Activated CD4-positive, alpha-beta T cell treated with anti-CD3 and anti-CD28 coated beads, Interleukin-2, Interleukin-6, amounts not matched to agents 100 ng/mL and 50 ng/mL, durations not matched to agents 16 hours and 8 hours (primary cell): ENCODE measurements around the gene CAMTA1.

Source experiments
- DNase-seq: peaks from one replicate; pipeline ENCODE4 v3.0.0-alpha.2; 2020

The CAMTA1 gene

GRCh38 chr1:7574121-7575040, 789.1 kb downstream of the CAMTA1 start:
- DNase-seq: no peak

DNA sequence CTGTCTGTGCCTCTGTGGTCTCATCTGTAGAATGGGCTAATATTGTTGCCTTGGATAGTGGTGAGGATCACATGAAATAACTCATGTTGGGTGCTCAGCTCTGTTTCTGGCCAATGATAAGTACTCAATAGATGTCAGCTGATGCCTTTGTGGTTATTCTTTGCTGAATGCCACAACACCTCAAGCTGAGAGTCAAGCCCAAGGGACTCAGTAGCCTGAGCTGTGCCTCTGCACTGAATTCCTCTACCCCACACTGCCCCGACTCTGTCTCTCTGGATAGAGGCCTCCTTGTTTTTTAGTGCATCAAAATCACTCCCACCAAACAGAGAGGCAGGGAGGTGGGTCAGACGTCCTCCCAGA, 789.8 kb downstream of the CAMTA1 start:
- DNase-seq: no peak

DNA sequence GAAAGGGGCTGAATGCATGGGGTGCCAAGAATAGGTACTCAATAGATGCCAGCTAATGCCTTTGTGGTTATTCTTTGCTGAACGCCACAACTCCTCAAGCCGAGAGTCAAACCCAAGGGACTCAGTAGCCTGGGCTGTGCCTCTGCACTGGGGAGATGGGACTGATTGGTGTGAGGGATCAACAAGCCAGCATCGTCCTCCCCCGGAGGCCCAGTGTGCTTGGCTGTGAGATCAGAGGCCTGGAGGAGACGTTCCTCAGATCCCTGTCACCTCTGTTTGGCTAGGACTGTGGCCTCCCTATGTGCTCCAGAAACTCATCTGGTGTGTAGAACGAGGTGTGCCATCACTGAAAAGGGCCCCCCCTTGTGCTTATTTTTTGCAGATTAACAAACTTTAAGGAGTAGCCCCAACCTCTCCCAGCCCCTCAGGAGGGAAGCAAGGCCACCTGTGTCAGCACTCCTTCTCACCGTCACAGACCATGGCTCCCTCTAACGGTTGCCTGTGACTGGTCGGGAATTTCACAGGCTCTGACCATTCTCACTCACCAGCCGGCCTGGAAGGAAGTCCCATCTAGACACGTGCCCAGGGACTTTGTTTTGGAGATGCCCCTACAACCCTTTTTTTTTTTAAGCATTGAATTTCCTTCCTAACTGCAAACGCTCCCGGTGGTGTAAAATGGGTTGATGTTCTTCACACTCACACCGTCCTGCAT, 791.8 kb downstream of the CAMTA1 start:
- no peak for DNase-seq

DNA sequence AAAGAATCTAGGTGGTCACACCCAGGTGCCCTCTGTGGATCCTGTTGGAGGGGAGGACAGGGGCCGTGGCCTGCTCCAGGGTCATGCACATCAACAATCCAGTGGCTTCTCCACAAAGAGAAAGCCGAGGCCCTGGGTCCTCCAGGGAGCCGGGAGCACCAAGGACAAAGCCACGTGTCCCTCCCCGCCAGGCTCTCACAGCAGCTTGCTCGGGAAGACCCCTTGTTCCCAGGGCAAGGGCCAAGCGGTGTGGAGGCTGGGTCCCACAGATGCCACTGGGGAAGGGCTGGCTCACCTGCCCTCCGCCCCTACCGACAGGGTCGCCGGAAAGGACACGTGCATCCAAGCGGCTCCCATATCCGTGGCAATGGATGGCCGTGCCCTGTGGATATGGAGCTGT, 793.0 kb downstream of the CAMTA1 start:
- no peak for DNase-seq

DNA sequence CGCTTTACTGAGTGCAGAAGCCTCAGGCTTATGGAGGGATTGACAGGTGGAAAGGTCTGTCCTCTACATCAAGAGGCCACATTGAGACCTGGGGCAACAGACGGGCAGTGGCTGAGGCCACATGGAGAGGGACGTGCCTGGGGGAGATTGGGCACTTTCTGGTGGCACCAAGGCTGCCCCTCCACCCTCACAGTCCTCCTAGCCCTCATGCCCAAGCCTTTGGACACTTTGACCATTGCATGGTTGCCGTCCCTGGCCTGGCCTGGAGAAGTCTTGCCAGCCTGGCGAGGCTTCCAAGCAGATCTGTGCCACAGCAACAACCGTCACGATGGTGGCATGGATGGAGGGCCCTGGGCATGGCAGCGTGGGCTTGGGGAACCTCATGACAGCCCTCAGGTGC, 793.8 kb downstream of the CAMTA1 start:
- DNase-seq: no peak

DNA sequence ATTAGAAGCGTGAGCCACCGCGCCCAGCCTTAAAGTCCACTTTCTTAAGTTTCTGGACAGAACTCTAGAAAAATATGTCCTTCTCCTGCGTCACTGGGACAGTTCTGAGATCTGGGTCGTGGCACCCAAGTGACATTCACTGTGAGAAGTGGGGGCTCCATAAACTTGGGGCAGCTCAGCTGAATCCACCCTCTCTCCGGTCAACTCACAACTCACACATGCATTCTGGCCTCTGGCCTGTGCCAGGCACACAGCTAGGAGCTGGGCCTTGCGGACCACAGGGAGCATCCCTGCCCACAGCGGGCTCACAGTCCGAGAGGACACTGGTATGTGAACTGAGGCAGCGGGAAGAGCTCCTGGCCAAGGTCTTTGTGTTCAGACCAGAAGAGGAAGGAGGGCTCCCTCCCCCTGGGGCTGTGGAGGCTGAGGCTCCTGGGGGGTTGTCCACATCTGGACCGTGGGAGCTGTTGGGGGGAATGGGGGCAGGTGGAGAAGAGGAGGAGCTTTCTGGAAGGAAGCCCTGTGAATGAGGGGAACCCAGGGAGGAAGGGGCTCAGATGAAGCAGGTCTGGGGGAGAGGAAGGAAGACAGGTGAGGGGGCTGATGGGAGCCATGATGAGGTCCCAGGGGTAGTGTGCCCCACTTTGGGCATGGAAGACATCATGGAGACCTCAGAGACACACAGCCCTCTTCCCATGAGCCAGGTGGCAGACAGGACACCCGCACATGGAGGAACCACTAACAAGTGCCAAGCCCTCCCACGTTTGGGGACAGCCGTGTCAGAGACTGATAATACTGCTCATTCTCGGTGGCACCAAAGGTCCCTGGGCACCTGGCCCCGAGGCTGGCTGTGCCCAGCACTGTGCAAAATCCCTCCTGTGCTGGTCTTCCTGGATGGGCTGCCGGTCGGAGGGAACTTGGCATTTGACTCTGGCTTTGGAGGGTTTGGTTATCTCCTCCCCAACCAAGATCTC, 794.9 kb downstream of the CAMTA1 start:
- no peak for DNase-seq

DNA sequence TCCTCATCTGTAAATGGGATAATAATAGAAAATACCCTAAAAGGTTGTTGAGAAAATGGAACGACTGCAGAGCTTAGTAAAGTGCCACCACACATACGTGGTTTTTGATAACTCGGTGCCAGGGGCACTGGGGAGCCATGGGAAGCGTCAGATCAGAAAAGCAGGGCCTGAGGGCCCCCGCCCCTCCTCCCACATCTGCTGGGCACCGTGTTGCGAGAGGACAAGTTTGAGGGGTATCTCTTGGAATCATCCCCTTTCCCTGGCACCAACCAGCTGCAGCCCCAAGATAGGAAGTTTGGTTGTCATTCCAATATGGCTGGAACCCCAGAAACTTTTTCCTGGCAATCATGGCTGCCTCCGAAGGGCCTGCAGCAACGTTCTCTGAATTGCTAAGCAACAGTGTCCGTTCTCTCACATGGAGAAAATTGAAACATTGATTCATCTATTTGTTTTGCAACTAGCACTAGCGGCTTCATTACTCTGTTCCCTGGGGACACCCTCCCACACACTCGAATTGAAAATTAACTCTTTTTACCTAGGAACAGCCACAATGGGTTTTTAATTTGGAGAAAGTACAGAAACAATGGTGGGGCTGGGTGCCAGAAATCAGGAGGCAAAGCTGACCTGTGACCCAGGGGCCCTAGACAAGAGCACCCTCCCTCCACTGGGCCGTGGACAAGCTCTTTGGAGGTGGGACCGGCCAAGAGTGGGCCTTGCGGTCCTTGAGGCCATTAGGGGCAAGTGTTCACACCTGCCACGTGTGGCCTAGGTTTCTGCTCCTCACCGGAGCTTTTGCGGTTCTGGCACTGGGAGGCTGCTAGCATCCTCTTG, 795.9 kb downstream of the CAMTA1 start:
- no peak for DNase-seq

DNA sequence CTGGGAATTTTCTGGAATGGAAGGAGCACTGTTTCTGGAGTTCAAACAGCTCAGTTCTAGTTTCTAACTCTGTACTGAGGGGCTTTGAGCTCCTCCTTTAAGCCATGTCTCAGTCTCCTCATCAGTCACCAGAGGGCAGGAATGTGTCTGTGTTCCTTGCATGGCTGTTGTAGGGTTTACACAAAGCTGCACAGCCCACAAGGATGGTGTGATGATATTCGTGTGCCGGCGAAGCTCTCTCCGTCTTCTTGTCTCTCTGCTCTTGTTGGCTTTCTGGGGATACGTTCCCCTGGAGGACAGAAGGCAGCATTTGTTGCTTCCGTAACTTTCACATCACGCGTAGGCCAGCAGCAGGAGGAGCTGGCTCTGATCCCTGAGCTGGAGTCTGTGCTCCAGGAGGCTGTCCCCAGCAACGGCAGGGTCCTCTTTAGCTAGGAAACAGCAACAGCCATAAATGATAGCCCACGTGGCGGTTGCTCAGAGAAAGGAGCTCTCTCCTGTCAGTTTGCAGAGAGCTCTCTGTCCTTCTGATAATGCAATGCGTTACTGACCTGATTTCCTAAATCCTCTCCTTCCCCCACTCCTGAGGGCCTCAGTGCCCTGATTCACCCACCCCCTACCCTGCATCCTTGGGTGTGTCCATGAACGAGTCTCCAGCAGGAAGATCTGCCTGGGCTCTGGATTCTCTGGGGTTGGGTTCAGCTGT, 796.7 kb downstream of the CAMTA1 start:
- DNase-seq: no peak

GRCh38 chr1:7582460-7582972, 797.3 kb downstream of the CAMTA1 start:
- DNase-seq: peak; percentile 9

DNA sequence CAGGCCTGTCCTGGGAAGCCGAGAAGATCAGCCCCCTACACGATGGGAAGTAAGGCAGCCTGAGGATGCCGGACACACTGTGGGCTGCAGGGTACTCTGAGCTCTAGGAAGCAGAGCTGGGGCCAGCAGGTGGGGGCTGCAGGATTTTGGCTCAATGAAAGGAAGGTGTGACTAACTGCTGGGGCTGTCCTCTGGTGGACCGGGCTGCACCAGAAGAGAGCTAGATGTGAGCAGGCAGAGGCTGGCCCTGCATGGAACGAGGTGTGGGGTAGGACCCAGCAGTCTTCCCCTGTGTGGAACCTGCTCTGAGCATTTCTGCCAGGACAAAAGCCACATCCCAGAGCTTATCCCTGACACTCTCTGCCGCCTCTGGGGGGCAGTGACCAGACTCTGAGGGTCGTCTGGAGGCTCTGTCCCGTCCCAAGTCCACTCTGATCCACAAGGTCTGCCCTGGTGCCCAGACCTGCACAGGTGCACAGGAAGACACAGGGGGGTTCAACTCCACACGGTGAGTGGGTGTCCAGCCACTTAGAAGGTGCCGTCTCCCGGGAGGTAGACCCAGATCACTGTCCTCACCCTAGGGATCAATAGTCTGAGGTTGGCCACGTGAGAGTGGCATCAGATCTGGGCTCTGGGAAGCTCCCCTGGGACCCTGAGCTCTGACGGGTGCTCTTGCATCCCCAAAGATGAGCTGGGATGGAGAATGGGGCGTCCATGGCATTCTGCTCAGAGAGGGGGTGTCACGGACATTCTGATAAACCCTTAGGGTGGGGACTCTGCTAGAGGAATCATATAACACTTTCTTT, 798.2 kb downstream of the CAMTA1 start:
- DNase-seq: no peak

DNA sequence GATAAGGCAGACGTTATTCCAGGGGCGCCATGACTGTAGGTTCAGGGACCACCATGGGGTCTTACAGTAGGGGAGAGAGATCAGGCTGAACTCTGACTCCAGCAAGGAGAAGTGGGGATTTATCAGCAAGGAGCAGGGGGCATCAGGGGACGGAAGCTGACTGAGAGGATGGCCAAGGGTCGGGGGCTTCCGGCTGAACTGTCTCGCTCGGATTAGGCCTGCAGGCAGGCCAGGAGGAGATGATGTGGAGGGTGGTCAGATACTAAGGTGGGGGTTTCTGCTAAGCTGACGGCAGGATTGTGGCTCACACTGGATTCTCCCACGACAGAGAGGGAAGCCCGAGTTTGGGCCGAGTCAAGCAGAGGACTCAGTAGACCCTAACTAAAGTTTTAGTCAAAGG, 798.9 kb downstream of the CAMTA1 start:
- no peak for DNase-seq

DNA sequence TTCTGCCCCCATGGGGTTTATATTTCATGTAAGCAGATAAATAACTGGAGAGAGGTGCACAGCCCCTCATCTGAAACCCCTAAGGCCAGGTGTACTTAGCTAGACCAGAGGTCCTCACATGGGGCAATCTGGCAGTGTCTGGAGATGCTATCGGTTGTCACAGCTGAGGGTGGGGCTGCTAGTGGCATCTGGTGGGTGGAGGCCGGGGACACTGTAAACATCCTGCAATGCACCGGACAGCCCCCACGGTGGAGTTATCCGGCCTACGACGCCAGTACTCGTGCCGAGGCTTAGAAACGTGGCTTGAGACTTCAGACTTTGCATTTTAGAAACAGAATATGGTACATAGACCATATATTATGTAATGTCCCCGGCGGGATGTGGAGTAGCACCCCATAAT, 799.4 kb downstream of the CAMTA1 start:
- DNase-seq: no peak

DNA sequence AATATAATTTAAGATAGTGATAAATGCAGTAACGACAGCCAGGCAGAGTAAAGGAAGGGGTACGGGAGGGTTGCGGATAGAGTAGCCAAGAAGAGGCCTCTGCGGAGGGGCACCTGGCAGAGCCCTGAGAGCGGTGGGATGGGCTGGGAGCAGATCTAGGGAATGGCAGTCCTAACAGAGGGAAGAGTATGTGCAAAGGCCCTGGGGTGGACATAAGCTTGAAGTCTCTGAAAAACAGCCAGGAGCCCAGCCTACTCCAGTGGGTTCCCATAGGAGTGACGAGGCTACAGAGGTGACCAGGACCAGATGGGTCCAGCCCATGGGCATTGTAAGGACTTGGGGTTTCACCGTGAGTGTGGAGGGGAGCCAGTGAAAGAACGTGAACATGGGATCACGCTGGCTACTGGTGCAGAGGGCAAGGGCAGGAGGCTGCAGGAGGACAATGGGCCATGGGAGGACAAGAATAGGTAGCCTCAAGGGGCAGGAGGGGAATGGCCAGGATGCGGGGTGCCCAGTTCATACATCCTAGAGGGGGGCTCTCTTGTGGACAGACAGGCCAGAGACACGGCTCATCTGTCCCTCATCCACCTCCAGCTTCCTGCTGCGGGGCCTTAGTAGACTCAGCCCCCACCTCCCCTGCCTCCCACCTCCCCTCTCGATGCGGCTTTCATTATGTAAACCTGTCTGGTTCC, 800.1 kb downstream of the CAMTA1 start:
- no peak for DNase-seq

GRCh38 chr1:7586031-7586941, 801.0 kb downstream of the CAMTA1 start:
- no peak for DNase-seq

- no peak for DNase-seq
These were observed 802.0 kb downstream of the CAMTA1 start for GRCh38 chr1:7587108-7587772.

DNA sequence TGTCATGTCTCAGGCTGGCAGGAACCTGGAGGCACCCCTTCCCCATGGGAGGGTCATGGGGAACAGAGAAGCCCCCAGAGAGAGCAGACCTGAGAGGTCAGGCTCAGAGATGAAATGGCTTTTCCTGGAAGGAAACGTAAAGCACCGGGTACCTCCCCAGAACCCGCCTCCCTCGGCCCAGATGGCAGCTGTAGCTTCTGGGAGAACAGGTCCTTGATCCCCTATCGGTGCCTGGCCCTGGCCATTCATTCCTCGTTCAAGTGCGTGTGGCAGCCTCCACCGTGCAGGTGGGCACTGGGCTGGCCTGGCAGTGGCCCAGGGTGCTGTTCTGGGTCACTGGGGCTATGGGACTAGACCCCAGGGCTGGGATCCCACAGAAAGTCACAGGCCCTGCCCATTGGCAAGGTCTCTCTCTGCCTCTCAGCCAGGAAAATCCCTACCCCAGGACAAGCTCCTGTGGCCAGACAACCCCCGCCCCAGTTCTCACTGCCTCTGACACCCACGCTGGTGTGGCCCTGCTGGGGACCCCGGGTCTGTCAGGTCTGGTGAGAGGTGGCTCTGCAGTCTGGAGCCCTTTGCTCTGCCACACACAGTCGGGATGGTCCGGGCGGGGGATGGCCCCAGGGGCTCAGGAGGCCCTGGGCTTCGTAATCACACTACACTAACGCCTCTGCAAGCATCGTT, 802.7 kb downstream of the CAMTA1 start:
- DNase-seq: no peak

GRCh38 chr1:7588457-7588827, 803.2 kb downstream of the CAMTA1 start:
- DNase-seq: no peak
